Type B pancreatic cell (in vitro differentiated cells): ENCODE data around the gene KMT2C. TPM values are rescaled to one million over a fixed set of nuclear protein-coding genes. Genes with fewer than 3 reads are reported as not detected.
A peak's percentile ranks its signal among the peaks of the same experiment; 100 is the strongest.
"Not testable (repeated sequence)": the region's sequence is repeated elsewhere in the genome, so short reads cannot be mapped to it uniquely, and the experiment has no call there.

Experiments used
- DNase-seq: peaks from one replicate; pipeline ENCODE4 v3.0.0; 2021; ENCODE audit warnings: mixed read lengths; ENCODE audit not compliant: unreplicated experiment; ENCODE audit errors: extremely low spot score
- H3K27ac Mint-ChIP-seq: 2 replicates; pipeline ENCODE4 v1.8.0; 2021; ENCODE audit warnings: mild to moderate bottlenecking, mixed read lengths
- H3K27me3 Mint-ChIP-seq: 2 replicates; pipeline ENCODE4 v1.8.0; 2021; ENCODE audit warnings: mixed read lengths
- H3K36me3 Mint-ChIP-seq: 2 replicates; pipeline ENCODE4 v1.8.0; 2021; ENCODE audit warnings: mixed read lengths
- H3K4me1 Mint-ChIP-seq: one replicate; pipeline ENCODE4 v1.8.0; 2021; ENCODE audit warnings: mixed read lengths; ENCODE audit not compliant: unreplicated experiment
- H3K4me3 Mint-ChIP-seq: 2 replicates; pipeline ENCODE4 v1.8.0; 2021; ENCODE audit warnings: mild to moderate bottlenecking, mixed read lengths
- H3K9me3 Mint-ChIP-seq: 2 replicates; pipeline ENCODE4 v1.8.0; 2021; ENCODE audit warnings: mixed read lengths
- CTCF ChIP-seq: fragments of 200-600 bp; sonication (generic); conservative IDR thresholded peaks from 2 replicates; pipeline ENCODE4 v1.5.0; 2021; ENCODE audit warnings: antibody characterized with exemption, mild to moderate bottlenecking
- total RNA-seq: library from RNA; stranded (reverse); gene quantifications from 2 replicates; pipeline ENCODE4 v1.2.1, GENCODE V29; 2021; ENCODE audit warnings: low replicate concordance

The KMT2C gene
- total RNA-seq, 1 donor from 2014 or later, result 60.3 TPM

- Mint-ChIP-seq H3K4me3 (peak overlapping the region; percentile 96), H3K4me1 (peaks cover 31% of the 10 kb centered on the region), H3K27ac (peak overlapping the region; percentile 97)
- not testable (repeated sequence) for H3K27me3 Mint-ChIP-seq, DNase-seq, H3K36me3 Mint-ChIP-seq, H3K9me3 Mint-ChIP-seq
- peak; percentile 49 for TF ChIP-seq CTCF
Observed at GRCh38 chr7:152433721-152434490, 1.9 kb downstream of the KMT2C start.

GRCh38 chr7:152432735-152433134 is 3.1 kb downstream of the KMT2C start:
- DNase-seq, H3K27ac Mint-ChIP-seq, H3K4me3 Mint-ChIP-seq, H3K27me3 Mint-ChIP-seq, H3K9me3 Mint-ChIP-seq, H3K36me3 Mint-ChIP-seq: not testable (repeated sequence)
- peaks cover 33% of the 10 kb centered on the region for H3K4me1 Mint-ChIP-seq

- Mint-ChIP-seq H3K36me3 (peaks cover 3% of the 10 kb centered on the region), H3K4me1 (peaks cover 33% of the 10 kb centered on the region), H3K4me3 (no peak overlapping the region), H3K27ac (no peak overlapping the region), H3K27me3 (no peaks in the 10 kb centered on the region), H3K9me3 (no peaks in the 10 kb centered on the region)
- DNase-seq, result no peak
- TF ChIP-seq CTCF, result no peak
Observed at GRCh38 chr7:152430854-152431253, 4.9 kb downstream of the KMT2C start.

GRCh38 chr7:152430118-152430517 is 5.7 kb downstream of the KMT2C start:
- H3K9me3 Mint-ChIP-seq, H3K4me3 Mint-ChIP-seq, H3K27me3 Mint-ChIP-seq, DNase-seq, H3K27ac Mint-ChIP-seq, H3K36me3 Mint-ChIP-seq: not testable (repeated sequence)
- peaks cover 33% of the 10 kb centered on the region for H3K4me1 Mint-ChIP-seq

- Mint-ChIP-seq H3K9me3 (peaks cover 18% of the 10 kb centered on the region), H3K27me3 (no peaks in the 10 kb centered on the region), H3K4me3 (no peak overlapping the region), H3K4me1 (peaks cover 8% of the 10 kb centered on the region), H3K36me3 (peaks cover 30% of the 10 kb centered on the region), H3K27ac (peak overlapping the region; percentile 59)
- no peak for DNase-seq
- TF ChIP-seq CTCF, result no peak
Observed at GRCh38 chr7:152424348-152425108, 11.3 kb downstream of the KMT2C start.

- no peak overlapping the region for H3K27ac Mint-ChIP-seq
- no peak for DNase-seq
- H3K27me3 Mint-ChIP-seq, result no peaks in the 10 kb centered on the region
- no peak overlapping the region for H3K4me3 Mint-ChIP-seq
- H3K4me1 Mint-ChIP-seq, result peaks cover 6% of the 10 kb centered on the region
- H3K9me3 Mint-ChIP-seq, result peaks cover 20% of the 10 kb centered on the region
- TF ChIP-seq CTCF, result no peak
- peaks cover 31% of the 10 kb centered on the region for H3K36me3 Mint-ChIP-seq
Observed at GRCh38 chr7:152423991-152424347, 11.8 kb downstream of the KMT2C start.

- not testable (repeated sequence) for H3K27ac Mint-ChIP-seq
Observed at GRCh38 chr7:152423171-152423570, 12.6 kb downstream of the KMT2C start.

GRCh38 chr7:152420950-152421349 is 14.9 kb downstream of the KMT2C start:
- H3K36me3 Mint-ChIP-seq, result peaks cover 33% of the 10 kb centered on the region
- not testable (repeated sequence) for DNase-seq, H3K27ac Mint-ChIP-seq, H3K4me3 Mint-ChIP-seq, H3K4me1 Mint-ChIP-seq, H3K27me3 Mint-ChIP-seq
- peaks cover 20% of the 10 kb centered on the region for H3K9me3 Mint-ChIP-seq

More at GRCh38 chr7:152423171-152423570, 12.6 kb downstream of the KMT2C start:
- H3K4me1 Mint-ChIP-seq, H3K4me3 Mint-ChIP-seq, DNase-seq, H3K27me3 Mint-ChIP-seq: not testable (repeated sequence)
- H3K36me3 Mint-ChIP-seq, result peaks cover 31% of the 10 kb centered on the region
- peaks cover 20% of the 10 kb centered on the region for H3K9me3 Mint-ChIP-seq
